ENCODE results near the gene PNMA8C.

DNA sequence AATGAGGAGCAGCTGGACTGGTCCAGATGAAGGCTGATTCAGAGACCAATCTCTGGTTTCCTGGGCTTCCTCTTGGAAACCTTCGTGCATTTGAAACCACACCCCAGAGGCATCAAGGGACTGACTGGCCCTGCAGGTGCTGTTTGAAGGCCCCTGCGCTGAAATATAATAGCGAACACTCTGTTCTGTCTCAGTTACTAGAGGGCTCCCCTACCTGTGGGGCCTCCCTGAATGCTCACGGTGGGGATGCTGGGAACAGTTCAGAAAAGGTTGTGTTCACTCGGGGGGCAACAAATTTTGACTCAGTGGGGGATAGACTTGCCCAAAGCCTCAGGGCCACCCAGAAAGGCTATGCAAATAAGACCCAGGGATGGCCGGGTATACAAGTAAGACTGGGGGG lies 21.8 kb downstream of the PNMA8C start:
- TF ChIP-seq, protein P1, sequence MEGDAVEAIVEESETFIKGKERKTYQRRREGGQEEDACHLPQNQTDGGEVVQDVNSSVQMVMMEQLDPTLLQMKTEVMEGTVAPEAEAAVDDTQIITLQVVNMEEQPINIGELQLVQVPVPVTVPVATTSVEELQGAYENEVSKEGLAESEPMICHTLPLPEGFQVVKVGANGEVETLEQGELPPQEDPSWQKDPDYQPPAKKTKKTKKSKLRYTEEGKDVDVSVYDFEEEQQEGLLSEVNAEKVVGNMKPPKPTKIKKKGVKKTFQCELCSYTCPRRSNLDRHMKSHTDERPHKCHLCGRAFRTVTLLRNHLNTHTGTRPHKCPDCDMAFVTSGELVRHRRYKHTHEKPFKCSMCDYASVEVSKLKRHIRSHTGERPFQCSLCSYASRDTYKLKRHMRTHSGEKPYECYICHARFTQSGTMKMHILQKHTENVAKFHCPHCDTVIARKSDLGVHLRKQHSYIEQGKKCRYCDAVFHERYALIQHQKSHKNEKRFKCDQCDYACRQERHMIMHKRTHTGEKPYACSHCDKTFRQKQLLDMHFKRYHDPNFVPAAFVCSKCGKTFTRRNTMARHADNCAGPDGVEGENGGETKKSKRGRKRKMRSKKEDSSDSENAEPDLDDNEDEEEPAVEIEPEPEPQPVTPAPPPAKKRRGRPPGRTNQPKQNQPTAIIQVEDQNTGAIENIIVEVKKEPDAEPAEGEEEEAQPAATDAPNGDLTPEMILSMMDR (conservative IDR thresholded peaks at IDR 0.05; ENCODE audit: low read depth in 2 of 2), result no peak
- TF ChIP-seq POLR2AphosphoS5 (IDR thresholded peaks at IDR 0.05; ENCODE audit: low read depth) (no peak; the same call in 1 of the 2 replicates), EZH2 (IDR thresholded peaks at IDR 0.05; ENCODE audit: low read depth, unreplicated experiment) (no peak), JUNB (IDR thresholded peaks at IDR 0.05; ENCODE audit: unreplicated experiment) (no peak)
